ENCODE results near the gene TBCD.

Gene TBCD

DNA sequence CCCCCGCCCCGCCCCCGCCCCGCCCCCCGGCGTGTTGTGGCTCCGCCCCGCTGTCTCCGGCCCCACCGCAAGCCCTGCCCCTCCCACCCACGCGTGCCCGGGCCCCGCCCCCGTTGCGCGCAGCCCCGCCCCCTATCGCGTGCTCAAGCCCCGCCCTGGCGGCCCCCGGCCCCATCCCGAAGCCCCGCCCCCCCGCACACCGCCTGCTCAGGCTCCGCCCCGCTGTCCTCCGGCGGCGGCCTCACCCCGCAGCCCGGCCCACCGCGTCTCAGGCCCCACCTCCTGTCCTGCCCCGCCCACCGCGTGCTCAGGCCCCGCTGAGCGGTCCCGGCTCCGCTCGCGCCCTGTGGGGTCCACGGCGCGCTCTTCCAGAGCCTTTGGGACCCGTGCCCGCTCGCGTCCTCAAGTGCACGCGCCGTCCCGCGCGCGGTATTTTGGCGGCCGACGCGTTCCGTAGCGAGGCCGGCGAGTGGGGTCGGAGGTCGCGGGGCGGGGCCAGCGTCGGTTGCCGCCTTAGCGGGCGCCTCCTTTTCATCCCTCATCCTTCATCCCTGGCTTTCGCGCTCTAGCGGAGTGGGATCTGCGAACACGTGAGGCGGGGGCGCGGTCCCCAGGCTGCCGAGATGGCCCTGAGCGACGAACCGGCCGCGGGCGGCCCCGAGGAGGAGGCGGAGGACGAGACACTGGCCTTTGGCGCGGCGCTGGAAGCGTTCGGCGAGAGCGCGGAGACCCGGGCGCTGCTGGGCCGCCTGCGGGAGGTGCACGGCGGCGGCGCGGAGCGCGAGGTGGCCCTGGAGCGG, at the start of gene TBCD:
TSS of gene TBCD (plus strand) at position 495 of the 800 bp plus-strand sequence. CDS start at position 624, 129 bp downstream.
- peak; percentile 65 for DNase-seq (ENCODE audit: low read depth)

DNA sequence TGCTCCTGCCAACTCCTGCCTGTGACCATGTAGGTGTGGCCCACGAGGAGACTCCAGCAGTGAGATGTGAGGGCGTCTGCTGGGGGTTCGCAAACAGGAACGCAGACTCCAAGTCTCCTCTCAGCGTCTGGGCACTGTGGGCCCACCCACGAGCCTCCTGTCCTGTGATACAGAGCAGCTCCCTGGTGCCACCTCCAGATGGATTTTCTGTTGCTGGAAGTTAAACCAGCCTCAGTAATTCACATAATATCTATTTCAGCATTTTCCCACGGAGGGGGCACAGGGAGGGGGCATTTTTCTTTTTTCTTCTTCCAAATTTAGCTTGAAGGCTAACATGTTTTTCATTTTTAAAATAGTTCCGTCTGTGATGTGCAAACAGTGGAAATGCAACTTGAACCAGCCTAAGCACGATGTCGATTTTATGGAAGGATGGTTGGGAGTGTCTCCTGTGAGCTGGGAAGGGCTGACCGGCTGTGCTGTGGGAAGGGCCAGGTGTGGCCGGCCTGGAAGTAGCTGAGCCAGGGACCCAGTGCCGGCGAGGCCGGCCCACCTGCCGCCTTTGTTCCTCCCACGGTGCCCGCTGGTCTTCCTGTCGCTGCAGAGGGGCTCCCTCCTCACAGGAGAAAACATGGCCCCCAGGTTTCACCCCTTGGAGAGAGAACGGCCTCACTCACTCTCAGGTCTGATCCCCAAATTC, 49.5 kb upstream of the TBCD start:
- no peak for DNase-seq (ENCODE audit: low read depth)

DNA sequence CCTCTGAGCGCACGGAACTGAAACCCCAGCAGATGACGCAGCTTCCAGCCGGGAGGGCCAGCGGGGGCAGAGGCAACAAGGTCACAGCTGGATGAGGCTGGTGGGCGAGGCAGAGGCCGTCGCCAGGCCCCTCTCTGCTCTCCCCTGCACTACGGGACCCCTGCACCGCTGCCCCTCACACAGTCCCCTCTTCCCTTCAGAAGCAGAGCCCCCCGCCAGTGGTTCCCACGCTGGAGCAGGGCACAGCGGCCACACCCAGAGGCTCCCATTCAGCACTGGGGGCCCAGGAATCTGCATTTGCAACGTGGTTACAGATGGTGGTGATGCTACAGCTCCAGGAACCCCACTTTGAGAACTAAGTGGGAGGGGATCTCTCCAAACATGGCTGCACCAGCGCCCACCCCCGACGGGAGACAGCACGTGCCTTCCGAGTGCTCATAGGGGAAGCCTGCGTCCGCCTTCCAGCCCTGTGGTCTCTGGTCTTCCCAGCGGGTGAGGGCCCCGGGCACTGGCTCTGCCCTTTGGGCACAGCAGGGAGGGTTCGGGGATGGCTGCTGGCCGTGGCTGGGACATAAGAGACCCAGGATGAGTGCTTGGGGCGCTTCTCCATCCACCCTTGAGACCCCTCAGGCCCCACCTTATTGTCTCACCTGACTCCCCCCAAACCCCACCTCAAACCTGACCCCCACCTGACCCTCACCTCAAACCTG, 48.7 kb upstream of the TBCD start:
- DNase-seq (ENCODE audit: low read depth), result no peak

DNA sequence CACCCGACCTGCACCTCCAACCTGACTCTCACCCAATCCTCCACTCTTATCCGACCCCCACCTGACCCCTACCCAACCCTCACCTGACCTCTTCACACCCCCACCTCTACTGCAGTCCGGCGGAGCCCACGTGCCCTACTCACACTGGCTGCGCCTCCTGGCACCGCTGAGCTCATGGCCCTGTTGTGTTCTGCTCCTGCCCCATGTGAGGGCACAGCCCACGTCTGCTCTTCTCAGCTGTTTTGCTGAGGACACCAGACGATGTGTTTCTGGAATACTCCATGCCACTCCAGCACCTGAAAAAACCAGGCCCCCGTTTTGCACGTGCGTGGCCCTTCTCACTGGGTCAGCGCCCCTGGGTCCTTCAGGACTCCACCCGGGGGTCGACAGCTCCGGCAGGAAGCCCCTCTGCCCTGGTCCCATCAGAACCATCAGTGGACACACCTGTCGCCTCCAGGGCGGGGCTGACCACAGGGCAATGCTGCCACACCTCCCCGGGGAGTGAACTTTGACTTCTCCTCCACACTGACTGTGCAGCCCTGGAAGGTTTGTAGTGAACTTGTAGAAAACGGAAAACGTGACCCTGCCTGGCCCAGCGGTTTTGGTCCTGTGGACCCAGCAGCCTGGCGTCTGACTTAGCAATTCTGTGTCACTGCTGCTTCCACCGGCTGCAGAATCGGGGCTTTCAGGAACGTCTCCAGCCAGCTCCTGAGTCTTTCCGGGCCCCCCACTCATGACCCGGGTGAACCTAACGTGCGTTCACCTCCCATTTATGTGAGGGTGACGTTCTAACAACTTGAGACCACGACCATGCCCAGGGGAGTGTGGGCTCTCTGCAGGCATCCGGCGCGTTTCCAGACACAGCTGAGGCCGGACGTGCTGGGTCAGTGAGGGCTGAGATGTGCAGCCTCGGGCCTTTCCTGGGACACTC, 47.7 kb upstream of the TBCD start:
- no peak for DNase-seq (ENCODE audit: low read depth)

DNA sequence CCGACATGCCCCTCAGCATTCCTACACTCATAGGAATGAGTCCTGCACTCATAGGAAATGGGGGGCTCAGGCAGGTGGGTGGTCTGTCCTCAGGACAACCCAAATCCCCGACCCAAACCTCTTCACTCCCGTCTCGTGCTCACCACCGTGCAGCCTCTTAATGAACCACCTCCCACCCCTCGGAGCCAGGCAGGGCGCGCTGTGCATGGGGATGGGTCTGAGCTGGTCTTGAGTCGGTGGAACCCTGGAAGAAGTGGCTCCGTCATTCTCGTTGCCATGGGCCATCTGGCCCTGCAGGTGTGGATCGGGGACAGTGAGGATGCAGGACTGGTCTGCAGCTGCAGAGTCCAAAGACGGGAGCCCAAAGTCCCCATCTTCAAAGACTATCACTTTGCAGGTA, 47.0 kb upstream of the TBCD start:
- no peak for DNase-seq (ENCODE audit: low read depth)

DNA sequence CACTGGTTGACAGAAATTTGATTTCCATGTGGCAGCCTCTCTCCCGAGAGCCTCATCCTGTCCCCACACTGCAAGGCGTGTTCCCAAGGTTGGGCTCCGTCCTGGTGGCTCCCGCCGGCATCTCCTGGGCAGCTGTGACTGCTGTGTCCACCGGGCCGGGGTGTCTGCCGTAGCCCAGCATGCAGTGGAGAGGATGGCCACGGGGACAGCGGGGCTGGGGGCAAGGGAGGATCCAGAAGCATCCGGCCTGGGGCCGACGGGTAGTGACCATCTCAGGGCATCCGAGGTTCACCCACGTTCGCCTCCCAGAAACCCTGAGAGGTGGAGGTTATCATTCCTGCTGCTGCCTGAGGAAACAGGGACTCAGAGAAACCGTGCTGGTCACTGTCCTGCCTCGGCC, 46.1 kb upstream of the TBCD start:
- no peak for DNase-seq (ENCODE audit: low read depth)

DNA sequence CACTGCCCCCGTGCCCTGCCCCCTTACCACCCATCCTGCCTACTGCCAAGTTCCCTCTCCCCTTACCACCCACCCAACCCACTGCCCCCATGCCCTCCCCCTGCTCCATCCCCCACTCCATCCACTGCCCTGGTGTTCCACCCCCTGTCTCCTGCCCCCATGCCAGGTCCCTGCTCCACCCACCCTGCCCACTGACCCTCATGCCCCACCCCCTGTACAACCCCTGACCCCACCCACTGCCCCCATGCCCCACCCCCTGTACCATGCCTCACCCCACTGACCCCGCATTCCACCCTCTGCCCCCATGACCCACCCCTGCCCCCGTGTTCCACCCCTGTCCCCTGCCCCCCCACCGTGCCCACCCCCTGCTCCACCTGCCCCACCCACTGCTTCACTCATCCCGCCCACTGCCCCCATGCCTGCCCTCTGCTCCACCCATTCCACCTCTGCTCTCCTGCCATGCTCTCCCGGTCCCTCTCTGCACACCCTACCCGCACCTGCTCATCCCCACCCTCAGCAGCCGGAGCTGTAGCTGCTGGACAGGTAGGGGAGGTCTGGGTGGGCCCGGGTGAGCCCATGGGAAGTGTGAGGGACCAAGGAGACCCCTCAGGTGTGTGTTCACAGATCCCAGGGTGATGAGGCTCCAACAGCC, 42.7 kb upstream of the TBCD start:
- no peak for DNase-seq (ENCODE audit: low read depth)

DNA sequence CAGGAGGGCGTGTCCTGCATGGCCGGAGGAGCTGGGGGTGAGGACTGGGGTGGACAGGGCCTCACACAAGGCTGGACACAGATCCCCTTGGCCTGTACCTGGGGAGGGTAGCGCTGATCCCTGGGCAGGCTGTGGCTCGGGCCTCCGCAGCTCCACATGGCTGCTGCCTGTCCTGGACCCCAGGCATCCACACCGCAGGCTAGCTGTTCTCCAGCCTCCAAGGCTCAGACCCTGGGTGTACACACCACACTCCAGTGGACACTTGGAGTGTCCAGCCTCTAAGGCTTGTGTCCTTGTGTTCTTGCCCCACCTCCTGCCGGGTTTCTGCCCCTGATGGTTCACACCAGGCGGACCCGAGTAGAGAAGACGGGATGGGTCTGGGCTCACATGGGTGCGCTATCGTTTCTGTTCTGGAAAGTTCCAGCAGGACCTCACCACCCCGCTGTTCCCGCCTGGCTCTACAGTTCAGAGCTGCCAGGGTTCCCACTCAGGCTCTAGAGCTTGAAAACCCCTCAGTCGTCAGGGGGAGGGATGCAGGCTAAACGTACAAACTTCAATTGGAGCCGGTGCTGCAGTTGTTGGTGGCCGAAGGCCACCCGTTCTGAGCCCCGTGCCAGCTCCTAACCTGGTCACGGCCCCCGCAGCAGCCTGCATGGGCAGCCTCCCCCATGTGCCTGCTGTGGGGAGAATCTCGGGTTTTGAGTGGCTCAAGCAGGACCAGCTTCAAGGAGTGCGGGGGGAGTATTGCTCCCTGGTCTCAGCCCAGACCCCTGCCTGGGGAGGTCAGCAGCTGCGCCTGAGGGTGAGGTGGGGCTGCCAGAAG, 42.0 kb upstream of the TBCD start:
- DNase-seq (ENCODE audit: low read depth), result no peak

DNA sequence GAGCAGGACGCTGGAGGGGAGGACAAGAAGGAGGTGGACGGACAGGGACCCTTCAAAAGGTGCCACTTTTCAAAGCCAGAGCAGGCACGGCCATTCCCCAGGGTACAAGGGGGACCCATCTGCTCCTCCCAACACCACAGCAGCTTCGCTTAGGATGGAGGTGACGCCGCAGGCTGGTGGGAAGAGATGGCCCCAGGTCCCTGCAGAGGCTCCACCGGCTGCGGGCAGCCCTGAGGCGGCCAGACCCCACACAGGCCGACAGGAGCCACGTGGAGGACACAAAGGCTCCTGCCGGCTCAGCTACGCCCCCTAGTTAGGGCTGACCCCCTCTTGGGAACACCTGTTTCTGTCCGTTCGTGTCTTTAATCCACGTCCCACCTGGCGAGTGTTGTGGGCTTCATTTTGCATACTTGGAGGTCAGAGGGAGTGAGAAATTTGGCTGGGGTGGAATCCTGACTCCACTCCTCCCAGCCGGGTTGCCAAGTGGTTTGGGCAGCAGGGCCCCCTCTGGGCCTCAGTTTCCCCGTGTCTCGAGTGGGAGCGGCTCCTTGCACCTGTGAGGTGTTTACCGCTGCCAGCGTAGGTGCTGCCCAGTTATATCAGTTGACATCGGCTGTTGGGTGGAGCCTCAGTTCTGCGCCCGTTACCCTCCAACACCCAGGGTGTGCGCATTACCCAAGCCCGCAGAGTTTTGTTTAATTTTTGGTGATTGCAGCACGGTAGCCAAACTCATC, 41.2 kb upstream of the TBCD start:
- no peak for DNase-seq (ENCODE audit: low read depth)

DNA sequence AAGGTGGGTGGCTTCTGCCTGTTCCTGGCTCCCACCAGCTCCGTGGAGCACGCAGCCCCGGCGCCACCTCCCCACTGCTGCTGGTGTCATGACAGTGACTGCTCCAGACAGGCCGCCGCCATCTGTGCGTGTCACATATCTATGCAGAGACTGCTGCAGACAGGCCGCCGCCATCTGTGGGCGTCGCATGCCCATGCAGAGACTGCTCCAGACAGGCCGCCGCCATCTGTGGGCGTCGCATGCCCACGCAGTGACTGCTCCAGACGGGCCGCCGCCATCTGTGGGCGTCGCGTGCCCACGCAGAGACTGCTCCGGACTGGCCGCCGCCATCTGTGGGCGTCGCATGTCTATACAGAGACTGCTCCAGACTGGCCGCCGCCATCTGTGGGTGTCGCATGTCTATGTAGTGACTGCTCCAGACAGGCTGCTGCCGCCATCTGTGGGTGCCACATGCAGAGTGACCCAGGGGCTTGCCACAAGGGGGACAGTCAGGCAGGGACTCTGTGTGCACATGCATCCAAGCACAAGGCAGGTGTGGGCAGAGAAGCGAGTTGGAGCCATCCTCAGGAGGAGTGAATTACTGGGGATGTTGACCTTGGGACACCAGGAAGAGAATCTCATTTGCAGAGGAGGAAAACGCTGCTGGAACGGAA, 38.7 kb upstream of the TBCD start:
- DNase-seq (ENCODE audit: low read depth), result no peak

DNA sequence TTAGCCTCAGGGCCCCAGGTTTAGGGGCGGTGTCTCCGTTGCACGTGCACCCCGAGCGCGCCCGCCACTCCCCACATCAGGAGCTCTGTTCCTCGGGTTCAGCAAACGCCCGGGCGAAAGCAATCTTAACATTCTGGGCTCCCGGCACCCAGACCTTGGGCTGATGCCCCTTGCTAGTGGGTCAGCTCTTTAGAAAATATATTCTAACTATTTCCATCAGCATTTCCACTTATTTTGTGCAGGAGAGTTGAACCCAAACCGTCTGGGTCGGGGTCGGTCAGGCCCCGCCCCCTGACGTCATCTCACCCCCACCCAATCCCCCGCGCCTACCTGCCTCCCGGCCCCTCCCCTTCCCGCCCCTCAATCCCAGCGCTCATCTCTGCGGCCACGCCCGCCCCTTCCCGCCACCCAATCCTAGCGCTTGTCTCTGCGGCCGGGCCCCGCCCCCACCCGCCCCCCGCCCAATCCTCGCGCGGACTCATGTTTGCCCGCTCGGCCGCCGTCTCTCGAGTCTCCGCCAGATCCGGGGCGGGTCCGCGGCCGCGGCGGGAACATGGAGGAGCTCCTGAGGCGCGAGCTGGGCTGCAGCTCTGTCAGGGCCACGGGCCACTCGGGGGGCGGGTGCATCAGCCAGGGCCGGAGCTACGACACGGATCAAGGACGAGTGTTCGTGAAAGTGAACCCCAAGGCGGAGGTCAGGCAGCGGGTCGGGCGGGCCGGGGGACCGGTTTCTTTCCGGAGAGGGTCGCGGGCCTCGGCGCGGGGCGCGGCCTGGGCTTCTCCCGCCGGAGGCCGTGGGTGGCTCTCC, 35.5 kb upstream of the TBCD start, which contains the start of gene FN3KRP:
TSS of gene FN3KRP (plus strand) at position 504 of the 808 bp plus-strand sequence. CDS start at position 554, 50 bp downstream.
- DNase-seq (ENCODE audit: low read depth), result peak; percentile 89

DNA sequence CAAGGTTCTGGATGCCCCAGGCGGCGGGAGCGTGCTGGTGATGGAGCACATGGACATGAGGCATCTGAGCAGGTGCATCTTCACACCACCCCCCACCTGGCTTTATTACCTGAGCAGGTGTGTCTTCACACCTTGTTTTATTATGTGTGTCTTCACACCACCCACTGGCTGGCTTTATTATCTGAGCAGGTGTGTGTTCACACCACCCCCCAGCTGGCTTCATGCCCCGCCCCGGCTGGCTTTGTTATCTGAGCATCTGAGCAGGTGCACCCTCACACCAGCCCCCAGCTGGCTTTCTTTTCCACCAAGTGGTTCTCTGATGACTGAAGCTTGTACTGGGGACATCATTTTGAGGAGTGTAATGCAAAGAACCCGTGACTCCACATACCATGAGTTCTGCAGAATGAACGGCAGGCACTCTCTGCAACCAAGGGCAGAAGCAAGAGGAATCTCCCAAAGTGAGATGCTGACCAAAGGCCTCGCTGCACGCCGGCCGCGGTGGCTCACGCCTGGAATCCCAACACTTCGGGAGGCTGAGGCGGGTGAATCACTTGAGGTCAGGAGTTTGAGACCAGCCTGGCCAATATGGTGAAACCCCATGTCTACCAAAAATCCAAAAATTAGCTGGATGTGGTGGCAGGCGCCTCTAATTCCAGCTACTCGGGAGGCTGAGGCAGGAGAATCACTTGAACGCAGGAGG, 32.7 kb upstream of the TBCD start:
- DNase-seq (ENCODE audit: low read depth), result no peak

DNA sequence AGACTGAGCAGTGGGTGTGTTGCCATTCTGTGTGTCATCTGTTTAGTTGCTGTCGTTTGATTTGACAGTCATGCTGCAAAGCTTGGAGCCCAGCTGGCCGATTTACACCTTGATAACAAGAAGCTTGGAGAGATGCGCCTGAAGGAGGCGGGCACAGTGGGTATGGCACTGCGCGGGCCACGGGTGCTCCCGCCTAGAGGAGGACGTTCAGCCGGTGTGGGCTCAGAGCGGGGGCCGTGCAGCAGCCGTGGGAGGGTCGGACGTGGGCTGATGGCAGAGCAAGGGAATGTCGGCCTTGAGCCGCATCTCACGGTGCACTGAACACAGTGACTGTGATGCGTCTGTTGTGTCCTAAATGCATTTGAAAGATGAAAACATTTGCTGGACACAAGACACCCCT, 31.7 kb upstream of the TBCD start:
- no peak for DNase-seq (ENCODE audit: low read depth)

DNA sequence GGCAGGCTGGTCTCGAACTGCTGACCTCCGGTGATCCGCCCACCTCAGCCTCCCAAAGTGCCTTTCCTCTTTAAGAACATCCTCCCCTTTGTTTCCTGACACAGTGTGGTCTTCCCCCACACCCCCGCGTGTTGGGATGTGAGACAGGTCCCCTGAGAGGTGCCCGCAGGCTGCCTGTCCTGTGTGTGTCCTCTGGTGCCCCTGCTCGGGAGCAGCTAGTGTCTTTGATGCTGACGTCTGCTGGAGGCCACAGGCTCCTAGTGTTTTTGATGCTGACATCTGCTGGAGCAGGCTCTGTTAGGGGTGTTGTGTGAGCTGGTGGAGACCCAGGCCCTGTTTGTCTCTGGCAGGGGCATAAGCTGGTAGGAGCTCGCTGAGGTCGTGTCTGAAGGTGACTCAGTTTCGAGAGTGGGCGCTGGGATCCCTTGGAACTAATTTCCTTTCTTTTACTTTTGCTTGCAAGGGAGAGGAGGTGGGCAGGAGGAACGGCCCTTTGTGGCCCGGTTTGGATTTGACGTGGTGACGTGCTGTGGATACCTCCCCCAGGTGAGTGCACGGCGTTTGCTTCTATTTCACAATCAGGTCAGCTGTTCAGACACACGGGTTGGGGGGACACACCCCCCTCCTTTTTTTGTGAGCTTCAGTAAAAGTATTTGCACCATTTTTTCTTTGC, 29.4 kb upstream of the TBCD start:
- DNase-seq (ENCODE audit: low read depth), result no peak

DNA sequence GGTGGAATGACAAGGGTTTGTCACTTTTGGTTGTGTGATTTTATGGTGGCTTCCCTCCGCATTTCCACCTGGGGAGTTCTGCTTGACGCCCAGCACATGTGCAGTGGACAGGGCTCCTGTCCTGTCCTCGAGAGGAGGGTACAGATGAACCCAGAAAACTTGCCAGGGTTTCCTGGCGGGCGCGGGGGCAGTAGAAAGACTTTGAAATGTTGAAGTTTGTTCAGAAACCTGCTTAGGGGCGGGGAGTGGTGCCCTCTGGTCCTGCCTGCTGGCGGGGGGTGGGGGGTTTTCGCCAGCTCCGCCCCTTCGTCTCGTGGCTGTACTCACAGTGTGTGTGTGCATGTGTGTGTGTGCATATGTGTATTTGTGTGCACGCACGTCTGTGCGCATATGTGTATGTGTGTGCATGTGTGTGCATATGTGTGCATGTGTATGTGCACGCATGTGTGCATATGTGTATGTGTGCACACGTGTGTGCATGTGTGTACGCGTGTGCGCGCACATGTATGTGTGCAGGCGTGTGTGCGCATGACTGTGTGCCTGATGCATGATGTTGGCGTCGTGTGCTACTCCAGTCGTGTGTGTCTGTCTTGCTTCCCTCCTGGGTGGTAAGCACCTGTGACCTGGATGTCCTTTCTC, 28.6 kb upstream of the TBCD start:
- no peak for DNase-seq (ENCODE audit: low read depth)

DNA sequence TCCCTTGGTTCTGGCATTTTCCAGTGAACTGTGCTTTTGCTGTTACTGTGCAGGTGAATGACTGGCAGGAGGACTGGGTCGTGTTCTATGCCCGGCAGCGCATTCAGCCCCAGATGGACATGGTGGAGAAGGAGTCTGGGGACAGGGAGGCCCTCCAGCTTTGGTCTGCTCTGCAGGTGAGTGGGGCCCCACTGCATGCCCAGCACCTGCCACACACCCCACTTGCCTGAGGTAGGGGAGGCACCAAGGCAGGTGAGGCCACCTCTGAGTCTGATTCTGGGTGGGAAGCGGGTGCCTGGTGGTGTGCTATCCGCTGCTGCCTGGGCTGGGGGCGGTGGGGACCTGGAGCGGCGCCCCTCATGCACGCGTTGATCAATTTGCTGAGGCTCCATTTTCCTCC, 25.4 kb upstream of the TBCD start:
- no peak for DNase-seq (ENCODE audit: low read depth)
